IPS-18a (cell line): ENCODE results near the gene COX19.
"Not testable (repeated sequence)": the region's sequence is repeated elsewhere in the genome, so short reads cannot be mapped to it uniquely, and the experiment has no call there.

Experiments
- H3K27ac ChIP-seq: one replicate; pipeline ENCODE4 v1.5.1; 2013; ENCODE audit warnings: low read length
- H3K27me3 ChIP-seq: one replicate; pipeline ENCODE4 v1.6.1; 2013; ENCODE audit warnings: mild to moderate bottlenecking, low read length; ENCODE audit not compliant: control insufficient read depth, insufficient read depth
- H3K36me3 ChIP-seq: one replicate; pipeline ENCODE4 v1.6.1; 2013; ENCODE audit warnings: low read depth, low read length; ENCODE audit not compliant: control insufficient read depth
- H3K4me1 ChIP-seq: one replicate; pipeline ENCODE4 v1.6.1; 2013; ENCODE audit warnings: low read depth, low read length; ENCODE audit not compliant: control insufficient read depth
- H3K4me3 ChIP-seq: one replicate; pipeline ENCODE4 v1.5.1; 2013; ENCODE audit warnings: low read length
- H3K9ac ChIP-seq: one replicate; pipeline ENCODE4 v1.6.1; 2013; ENCODE audit warnings: mild to moderate bottlenecking, low read length, moderate library complexity
- H3K9me3 ChIP-seq: one replicate; pipeline ENCODE4 v1.6.1; 2013; ENCODE audit warnings: low read depth, low read length; ENCODE audit not compliant: control insufficient read depth

The COX19 gene

GRCh38 chr7:926061-927030 lies 49.0 kb downstream of the COX19 start:
- H3K9ac ChIP-seq = no peak overlapping the region
- H3K4me3 ChIP-seq = no peak overlapping the region
- H3K36me3 ChIP-seq = no peaks in the 10 kb centered on the region
- no peaks in the 10 kb centered on the region for H3K4me1 ChIP-seq
- no peak overlapping the region for H3K27ac ChIP-seq
- no peaks in the 10 kb centered on the region for H3K27me3 ChIP-seq
- no peaks in the 10 kb centered on the region for H3K9me3 ChIP-seq

- Histone ChIP-seq H3K4me3 (no peak overlapping the region), H3K36me3 (no peaks in the 10 kb centered on the region), H3K4me1 (no peaks in the 10 kb centered on the region), H3K9me3 (no peaks in the 10 kb centered on the region), H3K27ac (no peak overlapping the region), H3K9ac (no peak overlapping the region), H3K27me3 (no peaks in the 10 kb centered on the region)
Measured at GRCh38 chr7:925601-926000, 49.7 kb downstream of the COX19 start.

GRCh38 chr7:924541-925231 lies 50.7 kb downstream of the COX19 start:
- Histone ChIP-seq H3K27me3 (no peaks in the 10 kb centered on the region), H3K27ac (no peak overlapping the region), H3K4me3 (no peak overlapping the region), H3K36me3 (no peaks in the 10 kb centered on the region), H3K9ac (no peak overlapping the region), H3K4me1 (no peaks in the 10 kb centered on the region), H3K9me3 (no peaks in the 10 kb centered on the region)

GRCh38 chr7:924042-924441 lies 51.3 kb downstream of the COX19 start:
- not testable (repeated sequence) for H3K9me3 ChIP-seq, H3K4me3 ChIP-seq, H3K4me1 ChIP-seq, H3K27ac ChIP-seq, H3K9ac ChIP-seq, H3K36me3 ChIP-seq, H3K27me3 ChIP-seq

GRCh38 chr7:923108-924041 lies 52.0 kb downstream of the COX19 start:
- H3K9me3 ChIP-seq = no peaks in the 10 kb centered on the region
- no peak overlapping the region for H3K27ac ChIP-seq
- H3K27me3 ChIP-seq = no peaks in the 10 kb centered on the region
- H3K4me3 ChIP-seq = no peak overlapping the region
- no peaks in the 10 kb centered on the region for H3K4me1 ChIP-seq
- H3K9ac ChIP-seq = no peak overlapping the region
- H3K36me3 ChIP-seq = no peaks in the 10 kb centered on the region

GRCh38 chr7:922334-923107 lies 52.8 kb downstream of the COX19 start:
- Histone ChIP-seq H3K27ac (no peak overlapping the region), H3K36me3 (no peaks in the 10 kb centered on the region), H3K4me3 (no peak overlapping the region), H3K4me1 (no peaks in the 10 kb centered on the region), H3K9me3 (no peaks in the 10 kb centered on the region), H3K9ac (no peak overlapping the region), H3K27me3 (no peaks in the 10 kb centered on the region)

GRCh38 chr7:921581-922333 lies 53.6 kb downstream of the COX19 start:
- Histone ChIP-seq H3K27ac (no peak overlapping the region), H3K4me1 (no peaks in the 10 kb centered on the region), H3K9ac (no peak overlapping the region), H3K27me3 (no peaks in the 10 kb centered on the region), H3K4me3 (no peak overlapping the region), H3K36me3 (no peaks in the 10 kb centered on the region), H3K9me3 (no peaks in the 10 kb centered on the region)

- no peaks in the 10 kb centered on the region for H3K4me1 ChIP-seq
- no peak overlapping the region for H3K9ac ChIP-seq
- H3K36me3 ChIP-seq = no peaks in the 10 kb centered on the region
- no peak overlapping the region for H3K27ac ChIP-seq
- no peak overlapping the region for H3K4me3 ChIP-seq
- H3K9me3 ChIP-seq = no peaks in the 10 kb centered on the region
- H3K27me3 ChIP-seq = no peaks in the 10 kb centered on the region
Measured at GRCh38 chr7:921071-921461, 54.3 kb downstream of the COX19 start.

GRCh38 chr7:920351-921070 lies 54.8 kb downstream of the COX19 start:
- Histone ChIP-seq H3K9ac (no peak overlapping the region), H3K27me3 (no peaks in the 10 kb centered on the region), H3K9me3 (no peaks in the 10 kb centered on the region), H3K4me3 (no peak overlapping the region), H3K4me1 (no peaks in the 10 kb centered on the region), H3K36me3 (no peaks in the 10 kb centered on the region), H3K27ac (no peak overlapping the region)

GRCh38 chr7:919924-920341 lies 55.4 kb downstream of the COX19 start:
- no peaks in the 10 kb centered on the region for H3K27me3 ChIP-seq
- no peaks in the 10 kb centered on the region for H3K36me3 ChIP-seq
- no peak overlapping the region for H3K9ac ChIP-seq
- H3K4me1 ChIP-seq = no peaks in the 10 kb centered on the region
- H3K4me3 ChIP-seq = no peak overlapping the region
- H3K27ac ChIP-seq = no peak overlapping the region
- H3K9me3 ChIP-seq = no peaks in the 10 kb centered on the region
